ENCODE results near the gene NDUFS7. TPM values are rescaled to one million over a fixed set of nuclear protein-coding genes. Genes with fewer than 3 reads are reported as not detected.
A peak's percentile ranks its signal among the peaks of the same experiment; 100 is the strongest.

The NDUFS7 gene
- total and polyA plus RNA-seq, 9 of the 15 experiments (the other 6 are each of a cell fraction or from before 2014, with no cell fraction given), result 6.0 to 271 (median 60.6) TPM

DNA sequence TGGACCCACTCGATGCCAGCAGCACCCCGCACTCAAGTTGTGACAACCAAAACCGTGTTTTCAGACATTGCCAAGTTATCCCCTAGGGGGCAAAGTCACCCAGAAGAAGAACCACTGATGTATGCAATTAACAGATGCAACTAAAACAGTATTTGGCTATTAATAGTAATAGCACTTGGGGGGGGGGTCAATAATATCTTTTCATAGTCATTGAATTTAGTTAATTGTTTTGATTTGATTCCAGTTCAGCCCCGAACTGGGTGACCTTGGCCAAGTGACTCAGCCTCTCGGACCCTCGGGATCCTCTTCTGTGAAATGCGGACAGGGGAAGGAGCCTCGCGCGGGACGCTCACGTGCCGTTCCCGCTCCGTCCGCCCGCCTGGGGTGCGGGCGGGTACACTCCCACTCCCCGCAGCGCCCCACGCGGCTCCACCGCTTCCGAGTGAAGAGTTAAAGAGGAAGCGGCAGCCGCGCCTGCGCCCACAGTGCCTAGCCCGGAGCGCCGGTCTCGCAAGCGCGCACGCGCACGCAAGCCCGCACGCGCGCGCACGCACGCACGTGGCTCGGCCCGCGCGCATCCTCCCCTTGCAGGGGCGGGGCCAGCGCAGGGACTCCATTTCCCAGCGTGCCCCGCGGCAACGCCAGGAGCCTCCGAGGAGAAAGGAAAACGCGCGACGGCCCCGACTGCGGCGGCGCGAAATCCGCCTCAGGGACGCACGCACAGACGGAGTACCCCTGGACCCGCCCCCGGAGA lies 23.2 kb downstream of the NDUFS7 start (continued):
- TF ChIP-seq EHMT2 (IDR thresholded peaks at IDR 0.05), result no peak
- TF ChIP-seq NFE2 (IDR thresholded peaks at IDR 0.05; ENCODE audit: low read depth), result peak; percentile 10; the same call in 1 of the 2 replicates
- no peak for TF ChIP-seq BRF1 (IDR thresholded peaks at IDR 0.05; ENCODE audit: borderline replicate concordance, extremely low read depth, insufficient read length)
- TF ChIP-seq FIP1L1 (IDR thresholded peaks at IDR 0.05; ENCODE audit: low read depth, low read length, poor library complexity, severe bottlenecking), result peak; percentile 87
- peak; percentile 45; the same call in 1 of the 2 replicates for TF ChIP-seq SMARCE1 (IDR thresholded peaks at IDR 0.05)
- peak; percentile 47 for TF ChIP-seq POLR2B (IDR thresholded peaks at IDR 0.05; ENCODE audit: low read depth, partially characterized antibody)
- TF ChIP-seq SRSF7 (optimal IDR thresholded peaks at IDR 0.05; ENCODE audit: low read depth, low read length), result no peak
- TF ChIP-seq RNF2 (IDR thresholded peaks at IDR 0.05), result peak; percentile 79
- TF ChIP-seq, protein P1, sequence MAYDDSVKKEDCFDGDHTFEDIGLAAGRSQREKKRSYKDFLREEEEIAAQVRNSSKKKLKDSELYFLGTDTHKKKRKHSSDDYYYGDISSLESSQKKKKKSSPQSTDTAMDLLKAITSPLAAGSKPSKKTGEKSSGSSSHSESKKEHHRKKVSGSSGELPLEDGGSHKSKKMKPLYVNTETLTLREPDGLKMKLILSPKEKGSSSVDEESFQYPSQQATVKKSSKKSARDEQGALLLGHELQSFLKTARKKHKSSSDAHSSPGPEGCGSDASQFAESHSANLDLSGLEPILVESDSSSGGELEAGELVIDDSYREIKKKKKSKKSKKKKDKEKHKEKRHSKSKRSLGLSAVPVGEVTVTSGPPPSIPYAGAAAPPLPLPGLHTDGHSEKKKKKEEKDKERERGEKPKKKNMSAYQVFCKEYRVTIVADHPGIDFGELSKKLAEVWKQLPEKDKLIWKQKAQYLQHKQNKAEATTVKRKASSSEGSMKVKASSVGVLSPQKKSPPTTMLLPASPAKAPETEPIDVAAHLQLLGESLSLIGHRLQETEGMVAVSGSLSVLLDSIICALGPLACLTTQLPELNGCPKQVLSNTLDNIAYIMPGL (CRISPR knock-in tag; IDR thresholded peaks at IDR 0.05), result peak; percentile 28; the same call in 1 of the 2 replicates
- no peak for TF ChIP-seq MYNN (IDR thresholded peaks at IDR 0.05)
- TF ChIP-seq MYNN (CRISPR knock-in tag; IDR thresholded peaks at IDR 0.05), result no peak
- peak; percentile 89 for TF ChIP-seq CCNT2 (IDR thresholded peaks at IDR 0.05; ENCODE audit: borderline replicate concordance, extremely low read depth, insufficient read length, low read depth, low read length)
- TF ChIP-seq ZNF644 (tag; IDR thresholded peaks at IDR 0.05; ENCODE audit: low read depth), result peak; percentile 97
- TF ChIP-seq TAF7 (tag; IDR thresholded peaks at IDR 0.05), result no peak
- TF ChIP-seq, protein P2, sequence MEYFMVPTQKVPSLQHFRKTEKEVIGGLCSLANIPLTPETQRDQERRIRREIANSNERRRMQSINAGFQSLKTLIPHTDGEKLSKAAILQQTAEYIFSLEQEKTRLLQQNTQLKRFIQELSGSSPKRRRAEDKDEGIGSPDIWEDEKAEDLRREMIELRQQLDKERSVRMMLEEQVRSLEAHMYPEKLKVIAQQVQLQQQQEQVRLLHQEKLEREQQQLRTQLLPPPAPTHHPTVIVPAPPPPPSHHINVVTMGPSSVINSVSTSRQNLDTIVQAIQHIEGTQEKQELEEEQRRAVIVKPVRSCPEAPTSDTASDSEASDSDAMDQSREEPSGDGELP (CRISPR knock-in tag; IDR thresholded peaks at IDR 0.05; ENCODE audit: borderline replicate concordance), result peak; percentile 81; the same call in 1 of the 2 replicates
- peak; percentile 82; the same call in 1 of the 2 replicates for TF ChIP-seq SMARCA5 (IDR thresholded peaks at IDR 0.05)
- no peak for TF ChIP-seq SRSF9 (IDR thresholded peaks at IDR 0.05; ENCODE audit: borderline replicate concordance, low read depth, low read length)
- TF ChIP-seq, protein P3, sequence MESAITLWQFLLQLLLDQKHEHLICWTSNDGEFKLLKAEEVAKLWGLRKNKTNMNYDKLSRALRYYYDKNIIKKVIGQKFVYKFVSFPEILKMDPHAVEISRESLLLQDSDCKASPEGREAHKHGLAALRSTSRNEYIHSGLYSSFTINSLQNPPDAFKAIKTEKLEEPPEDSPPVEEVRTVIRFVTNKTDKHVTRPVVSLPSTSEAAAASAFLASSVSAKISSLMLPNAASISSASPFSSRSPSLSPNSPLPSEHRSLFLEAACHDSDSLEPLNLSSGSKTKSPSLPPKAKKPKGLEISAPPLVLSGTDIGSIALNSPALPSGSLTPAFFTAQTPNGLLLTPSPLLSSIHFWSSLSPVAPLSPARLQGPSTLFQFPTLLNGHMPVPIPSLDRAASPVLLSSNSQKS (CRISPR knock-in tag; IDR thresholded peaks at IDR 0.05), result no peak
- TF ChIP-seq, protein P4, sequence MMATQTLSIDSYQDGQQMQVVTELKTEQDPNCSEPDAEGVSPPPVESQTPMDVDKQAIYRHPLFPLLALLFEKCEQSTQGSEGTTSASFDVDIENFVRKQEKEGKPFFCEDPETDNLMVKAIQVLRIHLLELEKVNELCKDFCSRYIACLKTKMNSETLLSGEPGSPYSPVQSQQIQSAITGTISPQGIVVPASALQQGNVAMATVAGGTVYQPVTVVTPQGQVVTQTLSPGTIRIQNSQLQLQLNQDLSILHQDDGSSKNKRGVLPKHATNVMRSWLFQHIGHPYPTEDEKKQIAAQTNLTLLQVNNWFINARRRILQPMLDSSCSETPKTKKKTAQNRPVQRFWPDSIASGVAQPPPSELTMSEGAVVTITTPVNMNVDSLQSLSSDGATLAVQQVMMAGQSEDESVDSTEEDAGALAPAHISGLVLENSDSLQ (IDR thresholded peaks at IDR 0.05), result no peak
- no peak for TF ChIP-seq ATF4 (CRISPR knock-in tag; IDR thresholded peaks at IDR 0.05)
- TF ChIP-seq ZFPM2 (CRISPR knock-in tag; IDR thresholded peaks at IDR 0.05), result no peak
- no peak for TF ChIP-seq RHOXF2B (CRISPR knock-in tag; conservative IDR thresholded peaks at IDR 0.05)
- TF ChIP-seq SIX5 (IDR thresholded peaks at IDR 0.05; ENCODE audit: borderline replicate concordance in 1 of 2, insufficient read depth in 1 of 2, low read depth in 1 of 2, low read length in 2 of 2), result peak; percentile 49 to 56; a peak in 2 of 4 replicates
- no peak for TF ChIP-seq NEUROD1 (IDR thresholded peaks at IDR 0.05; ENCODE audit: borderline replicate concordance, low read depth, low read length, partially characterized antibody)
